ENCODE results near the gene CLDN16.

- TF ChIP-seq CTCF (IDR thresholded peaks at IDR 0.05) (no peak), EZH2 (IDR thresholded peaks at IDR 0.05; ENCODE audit: borderline replicate concordance, insufficient read depth, low read depth, low read length, poor library complexity, severe bottlenecking) (no peak)
Observed at GRCh38 chr3:190404715-190405114, 16.8 kb downstream of the CLDN16 start.

Measured in B cell (primary cell).